Fibroblast of the conjunctiva (primary cell): ENCODE measurements around the gene OR2W1.
A peak's percentile ranks its signal among the peaks of the same experiment; 100 is the strongest.

ENCODE experiments used
- DNase-seq: peaks from one replicate; pipeline ENCODE4 v3.0.0-alpha.2; 2010; ENCODE audit warnings: low read depth

OR2W1 gene, protein sequence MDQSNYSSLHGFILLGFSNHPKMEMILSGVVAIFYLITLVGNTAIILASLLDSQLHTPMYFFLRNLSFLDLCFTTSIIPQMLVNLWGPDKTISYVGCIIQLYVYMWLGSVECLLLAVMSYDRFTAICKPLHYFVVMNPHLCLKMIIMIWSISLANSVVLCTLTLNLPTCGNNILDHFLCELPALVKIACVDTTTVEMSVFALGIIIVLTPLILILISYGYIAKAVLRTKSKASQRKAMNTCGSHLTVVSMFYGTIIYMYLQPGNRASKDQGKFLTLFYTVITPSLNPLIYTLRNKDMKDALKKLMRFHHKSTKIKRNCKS

GRCh38 chr6:29045075-29045474 is at the start of gene OR2W1:
Gene OR2W1, minus strand, starts transcription at chr6:29045175. Its CDS starts 0 bp downstream, at chr6:29045175.
- DNase-seq: no peak

DNA sequence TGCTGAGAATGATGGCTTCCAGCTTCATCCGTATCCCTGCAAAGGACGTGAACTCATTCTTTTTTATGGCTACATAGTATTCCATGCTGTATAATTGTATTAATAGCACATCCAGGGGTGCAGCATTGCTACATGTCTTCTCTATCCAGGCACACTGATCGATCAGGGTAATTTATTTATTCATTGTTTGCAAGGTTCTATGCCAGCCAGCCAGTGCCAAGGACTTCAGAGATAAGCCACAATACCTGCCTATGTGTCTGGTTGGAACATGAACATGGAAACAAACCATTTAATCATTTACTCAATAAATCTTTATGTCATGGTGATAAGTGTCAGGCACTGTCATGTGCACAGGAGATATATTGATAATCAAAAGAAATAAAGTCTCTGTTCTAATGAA is 48.0 kb upstream of the OR2W1 start:
- DNase-seq: no peak

DNA sequence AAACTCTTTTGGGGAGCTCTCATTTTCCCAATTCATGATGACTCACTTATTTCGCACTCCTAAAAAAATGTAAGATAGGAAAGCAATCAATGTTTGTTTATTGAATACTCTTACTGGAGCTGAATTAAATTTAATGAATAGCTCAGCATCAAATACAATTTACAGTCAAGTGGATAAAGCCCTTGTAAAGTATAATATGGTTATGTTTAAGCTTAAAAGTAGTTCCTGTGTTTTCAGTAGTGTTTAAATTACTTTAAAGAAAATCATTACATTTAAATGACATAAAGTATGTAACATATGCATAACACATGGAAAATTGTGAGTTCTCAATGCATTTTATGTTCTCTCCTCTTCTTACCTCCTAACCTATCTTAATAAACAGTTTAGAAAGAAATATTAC is 42.2 kb upstream of the OR2W1 start, which contains the start of gene OR2B3:
TSS of gene OR2B3 (minus strand) at position 101 of the 400 bp plus-strand sequence. CDS start at position 36, 65 bp downstream.
- DNase-seq: no peak

GRCh38 chr6:29082457-29082856 is 37.5 kb upstream of the OR2W1 start:
- DNase-seq: no peak

DNA sequence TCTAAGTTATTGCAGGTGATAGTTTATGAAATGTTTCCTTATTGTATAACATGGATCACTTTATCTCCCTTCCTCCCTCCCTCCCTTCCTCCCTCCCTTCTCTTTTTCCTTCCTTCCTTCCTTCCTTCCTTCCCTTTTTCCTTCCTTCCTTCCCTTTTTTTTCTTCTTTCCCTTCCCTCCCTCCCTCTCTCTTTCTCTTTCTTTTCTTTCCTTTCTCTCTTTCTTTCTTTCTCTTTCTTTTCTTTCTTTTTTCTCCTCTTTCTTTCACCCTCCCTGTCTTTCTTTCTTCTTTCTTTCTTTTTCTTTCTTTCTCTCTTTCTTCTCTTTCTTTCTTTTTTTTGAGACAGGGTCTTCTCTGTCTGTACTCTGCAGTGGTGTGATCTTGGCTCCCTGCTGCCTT is 36.3 kb upstream of the OR2W1 start:
- DNase-seq: no peak

GRCh38 chr6:29079203-29079602 is 34.2 kb upstream of the OR2W1 start:
- no peak for DNase-seq

DNA sequence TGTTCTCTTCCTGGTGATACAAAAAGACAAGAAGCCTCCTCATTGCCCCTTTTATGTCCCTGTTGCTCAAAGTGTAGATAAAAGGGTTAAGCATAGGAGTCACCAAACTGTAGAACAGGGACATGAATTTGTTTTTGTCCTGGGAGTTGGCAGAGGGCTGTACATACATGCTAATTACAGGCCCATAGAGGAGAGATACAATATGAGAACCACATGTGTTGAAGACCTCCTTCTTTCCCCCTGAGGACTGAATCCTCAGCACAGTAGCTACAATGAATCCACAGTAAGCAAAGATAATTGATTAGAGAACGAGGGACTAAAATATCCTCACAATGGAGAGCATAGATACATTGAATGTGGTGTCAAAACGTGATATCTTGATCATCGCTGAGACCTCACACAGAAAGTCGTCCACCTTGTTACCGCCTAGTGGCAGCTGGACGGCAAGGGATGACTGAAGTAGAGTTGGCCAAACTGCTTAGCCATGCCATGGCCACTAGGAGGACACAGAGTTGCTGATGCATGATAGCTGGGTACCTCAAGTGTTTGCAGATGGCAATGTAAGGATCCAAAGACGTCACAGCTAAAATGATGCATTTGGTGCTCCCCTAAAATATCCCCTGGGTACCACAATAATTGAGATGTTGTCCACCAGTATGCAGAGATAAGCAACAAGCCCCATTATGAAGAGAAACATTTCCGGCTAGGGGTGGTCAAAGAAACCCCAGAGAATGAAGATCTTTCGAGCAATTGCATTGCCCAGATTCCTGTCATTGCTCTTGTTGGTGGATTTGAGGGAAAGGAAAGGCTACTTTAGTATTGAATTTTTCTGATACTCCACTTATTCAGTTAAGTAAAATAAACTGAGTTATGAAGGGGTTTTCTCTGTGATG is 27.1 kb upstream of the OR2W1 start:
- no peak for DNase-seq

DNA sequence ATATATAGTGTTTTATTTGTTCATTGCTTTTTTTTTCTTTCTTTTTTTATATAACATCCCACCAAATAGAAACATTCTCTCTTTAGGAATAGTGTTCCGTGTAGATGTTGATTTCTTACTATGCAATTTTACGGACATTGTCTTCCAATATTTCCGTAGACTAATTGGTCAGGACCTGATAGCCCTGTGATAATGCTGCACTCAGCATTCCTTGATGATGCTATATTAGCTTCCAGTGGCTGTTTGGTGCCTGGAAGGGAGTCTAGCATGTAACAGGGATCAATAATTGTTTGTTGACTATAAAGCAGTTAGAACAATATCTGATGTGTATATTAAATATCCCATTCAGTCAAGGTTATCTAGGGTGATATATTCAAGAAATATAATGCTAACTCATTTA is 6.7 kb upstream of the OR2W1 start:
- no peak for DNase-seq

DNA sequence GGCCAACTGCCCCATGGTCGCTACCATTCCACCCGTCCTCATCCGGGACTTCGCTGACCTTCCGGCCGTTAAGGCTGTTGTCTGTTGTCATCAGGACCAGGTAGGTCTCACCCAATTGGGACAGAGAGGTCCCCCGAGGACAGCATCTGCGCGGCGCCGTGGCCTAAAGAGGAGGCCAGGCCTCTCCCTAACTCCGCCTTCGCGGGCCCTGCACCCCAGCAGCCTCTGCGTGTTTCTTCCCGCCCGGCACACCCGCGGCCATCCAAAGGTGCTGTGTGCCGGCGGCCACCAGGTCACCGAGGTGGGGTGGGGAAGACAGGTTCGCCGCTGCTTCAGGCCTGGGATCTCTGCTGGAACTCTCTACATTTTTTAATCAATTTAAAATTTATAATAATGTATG is 9.0 kb downstream of the OR2W1 start:
- no peak for DNase-seq

DNA sequence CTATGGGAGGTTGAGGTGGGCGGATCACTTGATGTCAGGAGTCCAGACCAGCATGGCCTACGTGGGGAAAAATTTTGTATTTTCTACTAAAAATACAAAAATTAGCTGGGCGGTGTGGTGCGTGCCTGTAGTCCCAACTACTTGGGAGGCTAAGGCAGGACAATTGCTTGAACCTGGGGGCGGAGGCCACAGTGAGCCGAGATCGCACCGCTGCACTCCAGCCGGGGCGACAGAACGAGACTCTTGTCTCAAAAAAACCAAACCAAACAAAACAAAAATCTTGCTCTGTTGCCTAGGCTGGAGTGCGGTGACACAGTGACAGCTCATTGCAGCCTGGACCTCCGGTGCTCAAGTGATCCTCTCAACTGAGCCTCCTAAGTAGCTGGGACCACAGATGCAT is 16.2 kb downstream of the OR2W1 start:
- no peak for DNase-seq

DNA sequence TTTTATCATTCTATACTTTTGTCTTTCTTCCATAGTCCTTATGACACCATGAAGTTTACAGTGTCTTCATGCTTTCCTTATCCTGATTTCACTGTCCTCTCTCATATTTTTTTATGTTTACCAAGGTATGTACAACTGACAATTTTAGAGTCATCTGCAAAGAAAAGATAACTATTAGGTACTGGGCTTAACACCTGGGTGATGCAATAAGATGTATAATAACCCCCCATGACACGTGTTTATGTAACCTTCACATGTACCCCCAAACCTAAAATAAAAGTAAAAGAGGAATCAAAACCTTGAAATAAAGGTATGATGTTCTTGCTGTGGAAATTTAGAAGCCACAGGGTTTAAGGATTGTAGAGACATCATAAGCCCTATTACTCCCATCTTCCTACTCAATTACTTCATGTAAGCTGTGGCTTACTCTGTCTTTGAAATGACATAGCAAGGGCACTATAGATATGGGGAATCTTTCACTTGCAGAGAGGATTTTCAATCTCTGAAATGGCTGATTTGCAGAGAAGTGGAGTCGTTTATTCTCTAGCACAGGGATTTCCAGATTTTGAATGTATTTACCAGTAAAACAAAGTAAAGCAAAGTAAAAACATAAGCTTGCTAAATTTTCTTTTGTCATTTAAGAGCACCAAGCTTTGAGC is 18.9 kb downstream of the OR2W1 start:
- DNase-seq: no peak

DNA sequence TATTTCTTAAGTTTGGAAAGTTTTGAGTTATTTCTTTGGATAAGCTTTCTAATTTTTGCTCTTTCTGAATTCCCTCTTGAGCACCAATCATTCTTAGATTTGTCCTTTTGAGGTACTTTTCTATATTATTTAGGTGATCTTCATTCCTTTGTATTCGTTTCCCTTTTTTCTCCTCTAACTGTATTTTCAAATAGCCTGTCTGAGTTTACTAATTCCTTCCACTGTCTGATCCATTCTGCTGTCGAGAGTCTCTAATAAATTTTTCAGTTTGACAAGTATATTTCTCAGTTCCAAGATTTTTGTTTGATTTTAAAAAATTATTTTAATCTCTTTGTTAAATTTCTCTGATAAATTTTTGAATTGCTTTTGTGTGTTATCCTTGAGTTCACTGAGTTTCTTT is 23.5 kb downstream of the OR2W1 start:
- DNase-seq: no peak

GRCh38 chr6:29019629-29020028 is 25.3 kb downstream of the OR2W1 start:
- DNase-seq: no peak

DNA sequence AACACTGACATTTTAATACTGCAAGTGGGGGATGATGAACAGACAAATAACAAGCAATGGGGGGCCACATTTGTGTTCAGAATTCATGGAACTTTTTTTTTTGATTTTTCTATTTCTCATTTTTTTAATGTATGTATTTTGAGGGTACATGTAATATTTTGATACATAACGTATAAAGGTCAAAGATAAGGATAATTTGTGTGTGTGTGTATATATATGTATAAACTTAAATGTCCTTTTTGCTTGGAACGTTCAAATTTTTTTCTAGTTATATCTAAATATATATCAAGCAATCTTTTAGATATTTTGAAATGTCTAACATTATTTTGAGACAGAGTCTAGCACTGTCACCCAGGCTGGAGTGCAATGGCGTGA is 27.6 kb downstream of the OR2W1 start:
- DNase-seq: no peak

DNA sequence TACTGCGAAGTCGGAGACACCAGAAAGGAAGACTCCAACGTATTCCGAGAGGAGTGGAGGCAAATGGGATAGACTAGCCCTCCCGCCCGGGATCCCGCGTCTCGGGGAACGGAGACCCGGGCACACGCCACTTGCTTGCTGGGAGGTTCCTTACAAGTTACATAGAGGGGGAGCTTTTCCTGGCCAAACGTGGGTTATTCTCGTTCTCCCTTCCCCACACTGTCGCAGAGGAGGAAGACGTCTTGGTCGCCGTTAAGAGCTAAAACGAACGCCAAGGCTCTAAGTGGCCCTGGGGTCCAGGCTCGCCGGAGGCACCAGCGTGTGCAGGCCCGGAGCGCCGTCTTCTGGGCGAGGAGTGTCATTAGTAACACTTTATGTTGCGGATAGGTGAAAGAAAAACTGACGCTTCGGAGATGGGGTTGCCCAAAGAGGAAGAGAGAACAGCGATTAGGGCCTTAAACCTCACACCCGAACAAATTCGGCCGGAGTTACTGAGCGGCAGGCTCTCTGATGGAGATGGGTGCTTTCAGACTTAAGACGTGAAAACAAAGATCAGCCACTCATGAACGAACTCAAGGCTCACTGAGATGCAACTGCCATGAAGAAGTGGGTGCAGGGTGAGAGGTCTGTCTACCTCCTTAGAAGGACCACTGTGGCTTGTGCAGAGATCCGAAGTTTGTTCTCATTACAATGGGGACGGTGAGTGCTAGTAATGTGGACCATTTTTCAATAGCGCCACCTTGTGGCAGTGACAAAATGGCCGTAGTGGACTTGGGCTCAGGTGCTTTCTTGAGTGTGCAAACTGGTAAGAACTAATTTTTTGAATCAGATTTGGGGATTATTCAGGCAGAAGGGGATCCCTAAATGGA is 28.2 kb downstream of the OR2W1 start:
- peak; percentile 67 for DNase-seq

DNA sequence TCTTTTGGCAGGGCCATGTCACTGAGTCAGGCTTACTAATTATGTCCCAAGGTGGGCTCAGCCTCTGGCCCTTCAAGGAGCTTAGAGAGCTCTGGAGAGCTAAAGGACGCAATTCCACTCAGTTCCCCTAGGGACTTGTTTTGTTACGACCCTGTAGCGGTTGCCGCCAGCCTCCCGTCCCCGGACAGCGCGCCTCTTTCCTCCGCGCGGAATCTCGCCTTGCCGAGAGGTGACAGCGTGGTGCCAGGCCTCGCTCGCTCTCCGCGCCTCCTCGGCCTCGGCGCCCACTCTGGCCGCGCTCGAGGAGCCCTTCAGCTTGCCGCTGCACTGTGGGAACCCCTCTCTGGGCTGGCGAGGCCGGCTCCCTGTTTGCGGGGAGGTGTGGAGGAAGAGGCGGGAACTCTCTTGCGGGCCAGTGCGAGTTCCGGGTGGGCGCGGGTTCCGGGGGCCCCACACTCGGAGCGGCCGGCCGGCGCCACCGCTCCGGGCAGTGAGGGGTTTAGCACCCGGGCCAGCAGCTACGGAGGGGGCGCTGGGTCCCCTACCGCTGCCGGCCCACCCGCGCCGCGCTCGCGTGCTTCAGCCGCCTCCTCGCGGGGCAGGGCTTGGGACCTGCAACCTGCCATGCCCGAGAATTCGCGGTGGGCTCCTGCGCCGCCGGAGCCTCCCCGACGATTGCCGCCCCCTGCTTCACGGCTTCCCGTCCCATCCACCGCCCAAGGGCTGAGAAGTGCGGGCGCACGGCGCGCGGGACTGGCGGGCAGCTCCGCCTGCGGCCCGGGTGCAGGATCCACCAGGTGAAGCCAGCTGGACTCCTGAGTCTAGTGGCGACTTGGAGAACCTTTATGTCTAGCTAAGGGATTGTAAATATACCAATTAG is 30.0 kb downstream of the OR2W1 start:
- DNase-seq: no peak

DNA sequence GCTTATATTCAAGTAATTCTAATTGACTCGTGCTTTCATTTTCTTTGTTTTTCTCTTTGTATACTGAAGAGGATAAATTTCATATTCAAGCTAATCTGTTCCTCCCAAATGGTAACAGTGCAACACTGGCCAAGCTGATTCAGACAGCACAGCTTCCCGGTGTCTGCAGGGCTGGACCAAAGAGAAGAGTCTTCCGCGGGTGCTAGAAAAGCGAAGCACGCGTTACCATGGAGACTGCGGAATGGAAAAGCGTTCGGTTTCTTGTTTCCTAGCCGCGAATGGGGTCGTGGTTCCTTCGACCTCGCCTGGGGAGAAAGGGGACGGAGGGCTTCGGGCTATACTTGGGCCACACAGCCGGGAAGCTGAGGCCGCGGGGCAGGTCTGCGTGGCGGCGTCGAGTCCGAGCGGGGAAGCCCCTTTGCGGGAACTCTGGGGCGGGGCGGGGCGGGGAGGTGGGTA is 33.7 kb downstream of the OR2W1 start:
- DNase-seq: peak; percentile 42

DNA sequence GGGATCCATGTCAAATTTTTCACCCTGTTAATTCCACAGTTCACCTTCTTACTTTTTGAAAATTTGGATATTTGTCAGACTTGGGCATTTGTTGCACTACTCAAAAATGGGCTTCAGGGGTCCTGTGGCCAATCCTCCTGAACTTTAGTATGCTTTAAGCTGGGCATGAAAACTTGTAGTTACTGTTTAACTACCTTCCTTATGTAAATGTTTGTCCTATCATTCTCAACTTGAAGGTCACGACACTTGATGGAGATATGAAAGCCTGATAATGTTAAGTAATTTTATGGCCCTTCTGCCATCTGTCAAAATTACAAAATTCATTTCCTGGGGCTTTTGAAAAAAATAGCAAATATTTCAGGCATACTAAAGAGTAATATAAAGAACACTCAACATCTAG is 35.6 kb downstream of the OR2W1 start:
- no peak for DNase-seq

DNA sequence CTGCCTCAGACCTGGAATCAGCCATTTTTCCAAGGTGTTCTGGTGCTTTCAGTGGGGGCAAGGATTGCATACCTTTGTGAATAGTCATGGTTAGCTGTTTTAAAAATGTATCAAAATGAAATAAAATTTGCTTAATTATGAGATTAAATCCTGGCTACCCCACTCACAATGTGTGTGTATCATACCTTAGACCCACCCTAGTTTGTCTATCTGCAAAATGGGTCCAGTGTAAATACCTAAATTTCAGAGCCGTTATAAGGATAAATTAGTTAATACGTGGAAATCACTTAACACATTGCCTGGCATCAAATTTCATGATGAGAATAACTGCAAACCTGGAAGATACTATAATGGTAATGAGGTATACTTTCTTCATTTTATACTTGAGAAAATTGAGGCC is 36.9 kb downstream of the OR2W1 start:
- no peak for DNase-seq

GRCh38 chr6:29005183-29005885 is 39.6 kb downstream of the OR2W1 start, which contains the start of gene ZNF311:
Gene ZNF311, minus strand, starts transcription at chr6:29005315. Its CDS starts 1,361 bp downstream, at chr6:29003954.
- no peak for DNase-seq
